Spinal cord (tissue), 10 donors: Measurements from ENCODE around the gene LCE2A. TPM values are rescaled to one million over a fixed set of nuclear protein-coding genes. Genes with fewer than 3 reads are reported as not detected.
"Not testable (repeated sequence)": the region's sequence is repeated elsewhere in the genome, so short reads cannot be mapped to it uniquely, and the experiment has no call there.

ENCODE experiments used
- DNase-seq, 6 donors: peaks; one replicate each; pipeline versions ENCODE4 v3.0.0 to v3.0.0-alpha.2; 2013 to 2015; ENCODE audit warnings: low spot score in 6 of 6, low read depth in 4 of 6
- H3K27ac ChIP-seq: one replicate; pipeline ENCODE4 v1.5.1; 2013; ENCODE audit warnings: low read depth, low read length, control low read depth
- H3K27me3 ChIP-seq: one replicate; pipeline ENCODE4 v1.6.1; 2013; ENCODE audit warnings: low read length; ENCODE audit not compliant: control insufficient read depth, insufficient read depth
- H3K36me3 ChIP-seq: one replicate; pipeline ENCODE4 v1.6.1; 2013; ENCODE audit warnings: low read length; ENCODE audit not compliant: control insufficient read depth, insufficient read depth
- H3K4me1 ChIP-seq: one replicate; pipeline ENCODE4 v1.6.1; 2013; ENCODE audit warnings: low read length; ENCODE audit not compliant: control insufficient read depth, insufficient read depth
- H3K4me3 ChIP-seq: one replicate; pipeline ENCODE4 v1.5.1; 2013; ENCODE audit warnings: low read depth, low read length, control low read depth
- H3K9me3 ChIP-seq: one replicate; pipeline ENCODE4 v1.6.1; 2013; ENCODE audit warnings: low read length; ENCODE audit not compliant: control insufficient read depth, insufficient read depth
- WGBS: methylation state at CpG from one replicate; pipeline ENCODE4 v1.1.5; 2013; ENCODE audit warnings: missing lambda C conversion rate; ENCODE audit not compliant: insufficient coverage; 5-methylcytosine and 5-hydroxymethylcytosine counted together
- polyA plus RNA-seq, 2 donors: library from polyadenylated mRNA; unstranded; fragments of 120-200 nt; gene quantifications; one replicate each; pipeline ENCODE4 v1.2.1, GENCODE V29; 2013; ENCODE audit not compliant: insufficient read length in 2 of 2
- total RNA-seq, 2 donors: library from RNA; depleted of rRNA in 1 of 2; stranded (reverse); fragments of 120-200 nt in 1 of 2; fragments of >200 nt in 1 of 2; gene quantifications; one replicate each; pipeline versions ENCODE4 v1.2.3 to v1.2.4, GENCODE V29; 2013 to 2014
- donor health status: healthy.

The LCE2A gene
- total and polyA plus RNA-seq, 4 donors, result not detected

DNA sequence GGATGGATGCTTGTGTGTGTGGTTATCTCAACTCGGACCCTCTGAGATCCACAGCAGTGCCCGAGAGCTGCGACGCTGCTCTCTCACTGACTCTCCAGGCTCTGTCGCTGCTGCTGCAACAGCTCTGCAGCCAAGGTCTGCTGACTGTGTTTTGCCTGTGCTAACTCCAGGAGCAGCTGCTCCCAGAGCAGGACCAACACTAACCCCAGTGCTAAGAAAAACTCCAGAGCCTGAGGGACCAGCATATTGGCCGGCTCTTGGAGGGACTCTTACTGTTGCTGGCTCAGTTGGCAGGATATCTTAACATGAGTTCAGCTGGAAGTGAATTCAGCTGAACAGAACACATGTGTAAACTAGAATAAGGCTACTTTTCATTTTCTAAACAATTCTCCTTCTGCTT is 18.7 kb upstream of the LCE2A start:
- Histone ChIP-seq H3K27me3 (no peaks in the 10 kb centered on the region), H3K4me3 (no peak overlapping the region), H3K4me1 (peaks cover 4% of the 10 kb centered on the region), H3K27ac (no peak overlapping the region), H3K36me3 (no peaks in the 10 kb centered on the region), H3K9me3 (no peaks in the 10 kb centered on the region)
- WGBS, result 84% methylated on average over 5 of the region's 6 CpGs
- DNase-seq, result peak in 1 of 6 donors; percentile 3

DNA sequence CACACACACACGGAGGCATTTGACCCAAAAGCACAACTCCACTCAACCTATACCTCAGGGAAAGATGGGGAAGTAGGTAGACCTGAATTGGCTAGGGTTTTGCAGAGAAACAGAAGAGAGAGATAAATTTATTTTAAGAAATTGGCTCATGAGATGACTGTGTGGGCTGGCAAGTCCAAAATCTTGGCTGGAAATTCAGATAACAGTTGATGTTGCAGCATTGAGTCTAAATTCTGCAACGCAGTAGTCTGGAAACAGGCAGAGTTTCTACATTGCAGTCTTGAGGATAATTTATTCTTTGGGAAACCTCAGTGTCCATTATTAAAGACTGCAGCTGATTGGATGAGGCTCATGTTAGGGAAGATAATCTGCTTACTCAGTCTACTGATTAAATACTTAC is 16.5 kb upstream of the LCE2A start:
- Histone ChIP-seq H3K4me1 (peaks cover 4% of the 10 kb centered on the region), H3K4me3 (no peak overlapping the region), H3K27ac (no peak overlapping the region), H3K27me3 (no peaks in the 10 kb centered on the region), H3K36me3 (no peaks in the 10 kb centered on the region), H3K9me3 (no peaks in the 10 kb centered on the region)
- peak in 1 of 6 donors; percentile 65 for DNase-seq
- 67% methylated on average over 1 of the region's 2 CpGs for WGBS

DNA sequence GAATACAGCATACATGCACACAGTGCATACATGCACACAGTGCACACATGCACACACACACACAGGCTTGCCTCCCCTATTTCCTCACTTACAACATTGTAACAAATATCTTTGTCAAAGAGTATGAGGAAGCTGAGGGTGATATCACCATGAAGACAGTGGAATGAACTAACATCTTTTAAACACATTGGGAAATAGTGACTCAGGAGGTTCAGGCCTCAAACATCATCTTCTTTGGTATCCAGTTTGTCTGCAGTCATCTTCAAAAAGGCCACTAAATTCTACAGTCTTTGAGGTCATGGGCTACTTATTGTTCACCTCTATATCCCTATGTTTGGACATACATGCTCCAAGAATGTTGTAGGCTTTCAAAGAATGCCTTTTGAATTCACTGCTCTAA is 14.3 kb upstream of the LCE2A start:
- Histone ChIP-seq H3K4me1 (peaks cover 4% of the 10 kb centered on the region), H3K36me3 (no peaks in the 10 kb centered on the region), H3K4me3 (no peak overlapping the region), H3K9me3 (no peaks in the 10 kb centered on the region), H3K27me3 (no peaks in the 10 kb centered on the region), H3K27ac (no peak overlapping the region)
- no peak for DNase-seq

DNA sequence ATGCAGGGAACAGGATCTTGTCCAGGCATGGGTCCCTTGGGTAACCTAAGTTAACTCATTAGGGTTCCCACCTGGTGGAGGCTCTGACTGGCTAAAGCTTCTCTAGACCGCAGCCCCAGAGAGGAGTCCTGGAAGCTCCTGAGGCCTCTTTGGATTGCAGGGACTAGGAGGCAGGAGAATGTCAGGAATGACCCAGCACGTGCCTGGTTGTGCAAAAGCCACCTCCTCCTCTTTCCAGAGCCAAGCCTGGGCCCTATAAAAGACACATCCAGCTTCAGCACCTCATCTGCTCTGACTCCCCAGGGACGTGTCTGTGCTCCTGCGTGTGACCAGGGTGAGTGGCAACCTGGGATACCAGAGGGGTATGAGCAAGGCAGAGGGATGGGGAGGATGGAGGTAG is 12.3 kb upstream of the LCE2A start, which contains the start of gene LCE2B:
Gene LCE2B, plus strand, starts transcription at position 301 of the 400 bp plus-strand sequence. CDS start 721 bp downstream, outside the sequence.
- not testable (repeated sequence) for DNase-seq, H3K27ac ChIP-seq, H3K9me3 ChIP-seq, H3K4me3 ChIP-seq, H3K36me3 ChIP-seq, H3K4me1 ChIP-seq, H3K27me3 ChIP-seq
- 86% methylated on average over 1 of the region's 4 CpGs for WGBS

DNA sequence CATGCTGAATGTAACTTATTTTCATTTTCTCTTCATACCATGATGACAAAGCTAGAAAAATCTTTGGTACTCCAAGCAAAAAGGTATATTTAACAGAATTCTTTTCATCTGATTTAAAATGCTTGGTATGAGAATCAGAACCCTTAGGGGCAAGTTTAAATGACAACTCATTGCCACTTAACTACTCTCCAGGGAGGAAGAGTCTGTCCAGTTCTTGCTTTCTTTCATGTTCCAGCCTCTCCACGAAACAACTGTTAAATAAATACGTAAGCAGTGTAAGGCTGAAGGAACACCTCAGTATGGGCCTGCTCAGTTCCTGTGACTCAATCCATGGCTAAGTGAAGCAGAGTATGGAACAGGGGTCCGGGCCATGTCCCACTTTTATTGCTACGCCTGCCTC is 1.6 kb downstream of the LCE2A start:
- no CpG with 5 or more reads among the region's 4 CpGs for WGBS
- DNase-seq, result no peak
- Histone ChIP-seq H3K27ac (no peak overlapping the region), H3K27me3 (no peaks in the 10 kb centered on the region), H3K9me3 (peaks cover 5% of the 10 kb centered on the region), H3K4me3 (no peak overlapping the region), H3K4me1 (no peaks in the 10 kb centered on the region), H3K36me3 (no peaks in the 10 kb centered on the region)

DNA sequence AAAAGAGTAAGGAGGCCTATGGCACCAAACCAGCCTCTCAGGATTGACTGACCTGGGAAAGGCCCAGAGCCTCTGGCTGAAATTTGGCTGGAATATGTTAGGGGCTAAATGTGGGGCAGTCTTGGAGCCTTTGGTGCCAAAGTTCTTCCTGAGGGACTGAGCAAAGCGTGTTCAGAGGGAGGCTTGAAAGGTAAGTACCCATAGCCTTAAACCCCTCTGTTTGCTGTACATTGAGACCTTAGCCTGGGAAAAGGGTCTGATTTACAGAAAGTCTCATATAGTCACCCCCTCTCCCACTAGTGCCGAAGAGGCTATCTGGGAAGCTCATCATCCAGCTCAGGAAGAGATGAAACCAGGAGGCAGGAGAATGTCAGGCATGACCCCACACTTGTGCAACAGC is 9.7 kb downstream of the LCE2A start, which contains the start of gene LCE4A:
Gene LCE4A, plus strand, starts transcription at position 301 of the 400 bp plus-strand sequence. CDS start 916 bp downstream, outside the sequence.
- 100% methylated on average over 1 of the region's 2 CpGs for WGBS

DNA sequence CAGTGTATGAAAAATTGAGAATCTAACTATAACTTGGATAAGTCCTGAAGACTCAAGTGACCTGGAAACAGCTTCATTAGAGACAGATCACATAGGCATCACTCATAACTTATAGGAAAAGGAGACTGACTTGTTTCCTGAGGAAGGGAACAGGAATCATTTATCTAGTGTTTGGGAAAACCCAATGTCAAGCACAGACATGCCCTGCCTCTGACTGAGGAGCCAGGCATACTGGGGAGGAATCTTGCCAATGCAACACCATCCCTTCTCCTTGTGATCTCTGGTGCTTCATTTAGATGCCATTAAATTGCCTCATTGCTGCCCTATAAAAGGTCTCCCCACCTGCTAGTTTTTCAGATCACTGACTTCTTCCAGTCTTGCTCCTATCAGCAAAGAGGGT is 20.1 kb downstream of the LCE2A start:
- Histone ChIP-seq H3K27ac (no peak overlapping the region), H3K27me3 (no peaks in the 10 kb centered on the region), H3K4me3 (no peak overlapping the region), H3K9me3 (no peaks in the 10 kb centered on the region), H3K4me1 (no peaks in the 10 kb centered on the region), H3K36me3 (no peaks in the 10 kb centered on the region)
- DNase-seq, result no peak

More for the DNA sequence above, 9.7 kb downstream of the LCE2A start, which contains the start of gene LCE4A:
- DNase-seq, result no peak
- Histone ChIP-seq H3K27ac (no peak within 1 kb of the TSS), H3K27me3 (no peaks in the 10 kb centered on the region), H3K9me3 (peaks cover 2% of the 10 kb centered on the region), H3K36me3 (no peaks in the 10 kb centered on the region), H3K4me1 (no peaks in the 10 kb centered on the region), H3K4me3 (no peak within 1 kb of the TSS)

DNA sequence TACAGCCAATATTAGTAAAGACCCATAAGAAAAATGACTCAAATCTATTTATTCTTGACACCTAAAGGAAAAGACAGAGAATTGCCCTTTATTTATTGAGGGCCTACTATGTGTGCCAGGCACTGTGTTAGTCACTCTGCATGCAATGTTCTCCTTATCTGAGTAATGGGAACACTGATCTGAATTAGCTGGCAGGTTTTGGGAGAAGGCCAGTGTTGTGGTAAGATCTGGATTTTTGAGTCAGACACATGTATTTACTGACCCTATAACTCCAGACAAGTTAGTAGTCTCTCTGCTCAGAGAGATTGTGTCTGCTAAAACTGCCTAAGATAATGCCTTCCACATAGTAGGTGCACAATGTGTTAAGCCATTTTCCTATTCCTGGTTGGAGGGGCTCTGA is 27.1 kb downstream of the LCE2A start:
- no peaks in the 10 kb centered on the region for H3K9me3 ChIP-seq
- H3K4me1 ChIP-seq, result no peaks in the 10 kb centered on the region
- H3K4me3 ChIP-seq, result no peak overlapping the region
- H3K36me3 ChIP-seq, result no peaks in the 10 kb centered on the region
- no peaks in the 10 kb centered on the region for H3K27me3 ChIP-seq
- DNase-seq, result no peak
- no peak overlapping the region for H3K27ac ChIP-seq

DNA sequence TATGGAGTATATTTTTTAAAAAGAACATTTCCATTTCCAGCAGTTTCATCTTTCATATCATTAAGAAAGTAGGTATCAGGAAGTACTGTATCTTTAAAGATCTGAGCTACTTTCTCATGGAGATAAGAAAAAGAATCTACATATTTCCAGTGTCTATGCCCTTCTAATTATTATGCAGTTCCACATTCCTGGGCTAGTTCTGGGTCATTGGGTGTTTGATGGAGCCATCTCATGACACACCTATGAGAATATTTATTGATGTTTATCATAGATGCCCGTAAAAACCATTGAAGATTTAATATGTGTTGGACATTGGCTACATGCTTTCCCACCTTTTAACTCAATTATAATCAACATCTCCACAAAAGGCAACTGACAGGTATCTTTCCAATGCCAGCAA is 30.8 kb downstream of the LCE2A start:
- H3K9me3 ChIP-seq, result no peaks in the 10 kb centered on the region
- H3K36me3 ChIP-seq, result no peaks in the 10 kb centered on the region
- no peak overlapping the region for H3K4me3 ChIP-seq
- H3K27me3 ChIP-seq, result no peaks in the 10 kb centered on the region
- no peak for DNase-seq
- no peak overlapping the region for H3K27ac ChIP-seq
- WGBS, result no CpG with 5 or more reads among the region's 1 CpG
- no peaks in the 10 kb centered on the region for H3K4me1 ChIP-seq

DNA sequence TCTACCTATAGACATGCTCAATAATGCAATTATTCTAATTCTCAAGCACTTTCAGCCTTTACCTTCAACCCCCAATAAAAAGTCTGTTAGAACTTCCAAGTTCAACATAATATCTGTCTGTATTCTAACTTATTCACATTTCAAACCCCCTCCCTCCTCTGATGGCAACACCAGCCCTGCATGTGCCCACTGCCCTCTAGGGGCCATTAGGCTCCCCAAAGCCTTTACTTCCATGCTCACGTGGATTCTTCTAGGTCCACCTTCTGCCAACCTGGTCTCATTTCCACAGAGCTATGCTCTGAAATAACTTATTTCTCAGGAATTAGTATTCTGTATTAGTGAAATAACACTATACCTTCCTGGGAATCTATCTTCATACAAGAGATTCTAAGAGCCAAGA is 37.5 kb downstream of the LCE2A start:
- Histone ChIP-seq H3K4me1 (no peaks in the 10 kb centered on the region), H3K4me3 (no peak overlapping the region), H3K27ac (no peak overlapping the region), H3K9me3 (no peaks in the 10 kb centered on the region), H3K36me3 (no peaks in the 10 kb centered on the region), H3K27me3 (no peaks in the 10 kb centered on the region)
- WGBS, result no CpG with 5 or more reads among the region's 1 CpG
- DNase-seq, result no peak
